H54 (cell line): ENCODE data around the gene MTCL1.

Experiments
- DNase-seq: peaks from one replicate; pipeline ENCODE4 v3.0.0; 2011; ENCODE audit warnings: low spot score, mixed read lengths; ENCODE audit not compliant: insufficient read length
- FAIRE-seq: peaks from 3 replicates; lab custom pipeline; 2011; peaks lifted over from hg19 to GRCh38; lab: Jason Lieb, UNC
- POLR2A ChIP-seq: IDR thresholded peaks from 2 replicates; pipeline ENCODE4 v1.6.1; 2011; ENCODE audit warnings: low read depth, mild to moderate bottlenecking, low read length

MTCL1 gene

DNA sequence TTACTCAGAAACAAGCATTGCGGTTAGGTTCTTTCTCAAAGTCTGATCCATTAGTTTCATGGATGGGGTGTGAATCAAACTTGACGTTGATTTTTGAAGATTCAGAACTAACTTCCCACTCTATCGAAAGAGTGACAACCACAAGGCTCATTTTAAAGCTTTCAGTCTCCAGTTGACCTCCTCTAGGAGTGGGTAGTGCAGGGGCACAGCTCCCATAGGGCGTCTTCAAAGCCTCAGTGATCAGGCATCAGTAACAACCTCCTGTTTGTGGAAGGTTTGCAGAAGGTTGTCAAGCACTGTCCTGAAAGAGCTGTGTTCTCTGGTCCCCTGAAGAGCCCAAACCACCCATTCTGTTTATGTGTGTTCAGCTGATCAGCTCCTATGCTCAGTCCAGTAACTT is 10.2 kb downstream of the MTCL1 start:
- FAIRE-seq (no peak), DNase-seq (no peak)
- no peak for TF ChIP-seq POLR2A

DNA sequence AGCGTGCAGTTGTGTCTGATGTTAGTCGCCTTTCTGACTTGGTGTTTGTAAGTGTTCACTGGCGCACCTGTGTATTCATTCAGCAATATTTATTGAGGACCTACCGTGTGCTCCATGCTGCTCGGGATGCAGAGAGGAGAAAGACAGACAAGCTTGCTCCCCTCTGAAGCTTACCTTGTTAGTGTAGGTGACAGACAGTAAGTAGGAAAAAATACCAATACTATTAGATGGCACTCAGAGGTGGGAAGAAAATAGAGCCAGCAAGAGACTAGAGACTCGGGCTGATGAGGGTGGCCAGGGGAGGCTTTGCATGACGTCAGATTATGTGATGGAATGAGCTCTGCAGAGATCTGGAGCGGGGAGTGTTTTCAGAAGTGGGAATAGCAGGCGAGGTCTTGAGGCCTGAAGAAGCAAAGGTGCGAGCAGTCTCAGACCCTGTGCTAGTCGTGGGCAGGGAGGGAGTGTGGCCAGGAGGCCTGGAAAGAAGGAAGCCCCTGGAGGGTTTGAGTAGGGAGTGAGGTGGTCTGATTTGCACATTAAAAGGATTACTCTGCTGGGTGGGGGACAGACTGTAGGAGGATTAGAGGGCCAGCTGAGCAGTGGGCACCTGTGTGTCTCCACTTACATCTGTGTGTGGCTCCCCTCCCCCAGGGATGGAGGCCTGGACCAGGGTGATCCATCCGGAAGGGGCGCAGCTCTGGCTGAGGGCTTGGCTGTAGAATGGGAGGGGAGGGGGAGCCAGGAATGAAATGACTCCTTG is 11.8 kb downstream of the MTCL1 start:
- DNase-seq = no peak
- FAIRE-seq = no peak
- TF ChIP-seq POLR2A = no peak

- no peak for DNase-seq
- no peak for FAIRE-seq
- no peak for TF ChIP-seq POLR2A
Measured at GRCh38 chr18:8718401-8718913, 13.1 kb downstream of the MTCL1 start.

DNA sequence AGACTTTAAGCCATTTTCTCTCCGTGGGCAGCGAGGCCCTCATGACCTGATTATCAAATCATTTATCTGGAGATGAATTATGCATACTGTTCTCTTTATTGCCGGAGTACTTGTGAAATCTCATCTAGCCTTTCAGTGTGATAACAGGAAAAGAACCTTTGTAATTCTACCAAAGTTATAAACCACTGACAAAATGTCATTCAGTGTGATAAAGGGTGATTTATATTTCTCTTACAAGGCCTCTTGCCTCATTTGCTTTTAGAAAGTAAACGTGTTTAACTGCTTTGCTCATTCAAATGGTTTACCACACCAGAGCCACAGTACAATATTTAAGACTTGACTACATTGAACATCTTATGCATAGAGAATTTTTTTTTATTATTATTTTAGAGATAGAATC is 13.8 kb downstream of the MTCL1 start:
- FAIRE-seq (no peak), DNase-seq (no peak)
- TF ChIP-seq POLR2A = no peak

- DNase-seq (no peak), FAIRE-seq (no peak)
- TF ChIP-seq POLR2A = no peak
Measured at GRCh38 chr18:8720141-8720540, 14.8 kb downstream of the MTCL1 start.

GRCh38 chr18:8721094-8721669 is 15.8 kb downstream of the MTCL1 start:
- TF ChIP-seq POLR2A = no peak
- DNase-seq = no peak
- FAIRE-seq = no peak

DNA sequence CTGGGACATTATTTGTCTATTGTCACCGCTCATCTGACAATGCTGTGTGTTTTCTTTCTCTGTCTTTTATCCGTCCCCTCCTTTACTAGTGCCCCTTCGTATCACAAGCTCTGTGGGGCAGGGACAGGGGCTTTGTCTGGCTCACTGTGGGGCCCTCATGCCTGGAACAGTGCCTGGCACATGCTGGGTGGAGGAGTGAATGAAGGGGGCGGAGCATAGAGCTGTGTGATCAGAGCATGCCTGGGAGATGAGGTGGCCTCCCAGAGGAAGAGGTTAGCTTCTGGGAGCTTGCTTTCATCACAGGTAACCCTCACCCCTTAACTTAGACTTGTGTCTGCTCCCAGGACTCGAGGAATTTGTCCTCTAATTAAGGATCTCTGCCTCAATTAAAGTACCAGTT is 16.4 kb downstream of the MTCL1 start:
- DNase-seq (peak; percentile 29), FAIRE-seq (peak; percentile 52)
- no peak for TF ChIP-seq POLR2A

DNA sequence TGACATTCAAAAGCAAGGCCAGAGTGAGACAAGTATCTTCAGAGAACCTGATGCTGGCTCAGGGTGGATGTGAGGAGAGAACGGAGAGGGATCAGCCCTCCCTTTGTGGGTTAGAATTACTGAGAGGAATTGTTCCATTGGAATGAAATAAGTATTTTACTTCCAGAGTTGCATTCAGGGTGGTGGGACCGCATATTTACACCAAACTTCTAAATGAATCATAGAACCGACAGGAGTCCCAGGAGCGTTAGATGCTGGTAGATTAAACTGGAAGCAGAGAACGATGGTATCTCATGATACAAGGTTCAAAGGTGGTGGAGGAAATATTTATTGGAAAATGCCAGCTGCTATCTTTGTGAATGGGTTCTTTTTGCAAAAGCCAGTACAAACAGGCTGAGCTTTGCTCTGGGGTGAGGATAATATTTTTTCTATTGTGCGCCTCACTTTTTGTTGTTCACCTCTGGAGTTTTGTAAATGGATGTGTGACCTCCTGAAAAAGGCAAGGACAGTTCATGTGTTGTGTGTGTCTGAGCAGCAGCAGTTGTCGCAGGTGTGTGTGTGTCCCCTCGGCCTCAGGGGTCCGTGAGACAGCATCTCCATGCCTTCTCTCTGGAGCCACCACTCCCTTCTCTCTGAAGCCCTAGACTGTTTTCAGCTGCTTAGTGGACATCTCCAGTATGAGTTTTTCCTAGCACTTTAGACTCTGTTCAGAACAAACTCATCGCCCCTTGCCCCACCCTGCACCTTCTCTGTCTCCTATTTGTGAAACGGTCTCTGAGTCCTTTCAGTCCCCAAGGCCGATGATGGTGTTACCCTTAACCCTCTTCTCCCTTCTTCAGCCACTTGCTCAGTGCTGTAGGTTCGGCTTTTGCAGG is 17.8 kb downstream of the MTCL1 start:
- DNase-seq (no peak), FAIRE-seq (no peak)
- TF ChIP-seq POLR2A = no peak

- no peak for DNase-seq
- no peak for FAIRE-seq
- TF ChIP-seq POLR2A = no peak
Measured at GRCh38 chr18:8724452-8724851, 19.1 kb downstream of the MTCL1 start.

DNA sequence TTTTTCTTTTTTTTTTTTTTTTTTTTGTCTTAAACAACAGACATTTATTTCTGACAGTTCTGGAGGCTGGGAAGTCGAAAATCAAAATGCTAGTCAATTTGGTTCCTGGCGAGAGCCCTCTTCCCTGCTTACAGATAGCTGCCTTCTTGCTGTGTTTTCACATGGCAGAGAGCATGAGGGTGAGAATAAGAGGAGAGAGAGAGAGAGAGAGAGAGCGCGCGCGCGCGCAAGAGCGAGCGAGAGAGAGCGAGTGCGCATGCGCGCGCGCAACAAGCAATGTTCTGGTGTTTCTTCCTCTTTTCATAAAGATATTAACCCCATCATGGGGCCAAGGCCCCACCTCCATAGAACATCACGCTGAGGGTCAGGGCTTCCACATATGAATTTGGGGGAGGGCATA is 20.9 kb downstream of the MTCL1 start:
- TF ChIP-seq POLR2A = no peak
- no peak for DNase-seq
- FAIRE-seq = no peak

GRCh38 chr18:8726963-8727705 is 21.8 kb downstream of the MTCL1 start:
- no peak for DNase-seq
- no peak for FAIRE-seq
- no peak for TF ChIP-seq POLR2A

- DNase-seq = peak; percentile 75
- TF ChIP-seq POLR2A = no peak
- peak; percentile 98 for FAIRE-seq
Measured at GRCh38 chr18:8730080-8730827, 24.9 kb downstream of the MTCL1 start.
